Left kidney (tissue), 2 donors: ENCODE results near the gene SDC4. TPM values are rescaled to one million over a fixed set of nuclear protein-coding genes. Genes with fewer than 3 reads are reported as not detected.

Experiments used
- DNase-seq: peaks from one replicate; pipeline ENCODE4 v3.0.0-alpha.2; 2013
- polyA plus RNA-seq: library from polyadenylated mRNA; unstranded; fragments of 120-200 nt; gene quantifications from one replicate; pipeline ENCODE4 v1.2.1, GENCODE V29; 2013; ENCODE audit not compliant: insufficient read length

The SDC4 gene
- polyA plus RNA-seq, 1 donor = 156 TPM

GRCh38 chr20:45299786-45300185 lies 48.4 kb downstream of the SDC4 start:
- no peak for DNase-seq

GRCh38 chr20:45297786-45298497 lies 50.3 kb downstream of the SDC4 start:
- DNase-seq = no peak

GRCh38 chr20:45294659-45295058 lies 53.6 kb downstream of the SDC4 start:
- no peak for DNase-seq

GRCh38 chr20:45294003-45294368 lies 54.2 kb downstream of the SDC4 start:
- no peak for DNase-seq

GRCh38 chr20:45293041-45294002 lies 54.9 kb downstream of the SDC4 start:
- peak; percentile 79 for DNase-seq

GRCh38 chr20:45292343-45292742 lies 55.9 kb downstream of the SDC4 start:
- no peak for DNase-seq

- no peak for DNase-seq
These were observed 56.7 kb downstream of the SDC4 start for GRCh38 chr20:45291526-45291925.

- DNase-seq = peak; percentile 82
These were observed 57.4 kb downstream of the SDC4 start for GRCh38 chr20:45290677-45291355.

GRCh38 chr20:45289942-45290676 lies 58.1 kb downstream of the SDC4 start:
- no peak for DNase-seq

- DNase-seq = no peak
These were observed 59.4 kb downstream of the SDC4 start for GRCh38 chr20:45288860-45289259.

GRCh38 chr20:45288376-45288775 lies 59.8 kb downstream of the SDC4 start:
- no peak for DNase-seq

GRCh38 chr20:45283551-45284057 lies 64.6 kb downstream of the SDC4 start:
- no peak for DNase-seq

- DNase-seq = no peak
These were observed 65.3 kb downstream of the SDC4 start for GRCh38 chr20:45282700-45283550.

GRCh38 chr20:45279992-45280391 lies 68.2 kb downstream of the SDC4 start:
- DNase-seq = no peak

GRCh38 chr20:45275338-45275737 lies 72.9 kb downstream of the SDC4 start:
- DNase-seq = no peak

Other genes starting within 250 kb of the SDC4 start
- gene KCNS1, start 247.3 kb downstream of the SDC4 start, polyA plus RNA-seq = 0.55 TPM
- not detected for gene WFDC5, start 233.2 kb downstream of the SDC4 start, polyA plus RNA-seq
- gene WFDC12, start 224.0 kb downstream of the SDC4 start, polyA plus RNA-seq = not detected
- gene PI3, start 173.5 kb downstream of the SDC4 start, polyA plus RNA-seq = not detected
- gene SEMG1, start 141.4 kb downstream of the SDC4 start, polyA plus RNA-seq = not detected
- not detected for gene SEMG2, start 127.1 kb downstream of the SDC4 start, polyA plus RNA-seq
- gene SLPI, start 93.9 kb downstream of the SDC4 start, polyA plus RNA-seq = 0.40 TPM
- not detected for gene RBPJL, start 41.6 kb downstream of the SDC4 start, polyA plus RNA-seq
- gene MATN4, start 40.1 kb downstream of the SDC4 start, polyA plus RNA-seq = 0.25 TPM
- 31.9 TPM for gene SYS1, start 14.7 kb upstream of the SDC4 start, polyA plus RNA-seq
- 2.0 TPM for gene TP53TG5, start 29.9 kb upstream of the SDC4 start, polyA plus RNA-seq
- 22.7 TPM for gene DBNDD2, start 59.9 kb upstream of the SDC4 start, polyA plus RNA-seq
- 103 TPM for gene PIGT, start 67.7 kb upstream of the SDC4 start, polyA plus RNA-seq
- 164 TPM for gene WFDC2, start 121.3 kb upstream of the SDC4 start, polyA plus RNA-seq
- gene SPINT3, start 167.2 kb upstream of the SDC4 start, polyA plus RNA-seq = not detected
- gene WFDC6, start 191.1 kb upstream of the SDC4 start, polyA plus RNA-seq = 0.23 TPM
- gene EPPIN, start 199.0 kb upstream of the SDC4 start, polyA plus RNA-seq = 0.55 TPM
- gene WFDC8, start 230.9 kb upstream of the SDC4 start, polyA plus RNA-seq = 0.13 TPM